ENCODE data around the gene PLEKHG7. TPM values are rescaled to one million over a fixed set of nuclear protein-coding genes. Genes with fewer than 3 reads are reported as not detected.

The PLEKHG7 gene
- total and polyA plus RNA-seq, 2 of the 8 experiments (the other 6 are each of a cell fraction or from before 2014, with no cell fraction given) = not detected

DNA sequence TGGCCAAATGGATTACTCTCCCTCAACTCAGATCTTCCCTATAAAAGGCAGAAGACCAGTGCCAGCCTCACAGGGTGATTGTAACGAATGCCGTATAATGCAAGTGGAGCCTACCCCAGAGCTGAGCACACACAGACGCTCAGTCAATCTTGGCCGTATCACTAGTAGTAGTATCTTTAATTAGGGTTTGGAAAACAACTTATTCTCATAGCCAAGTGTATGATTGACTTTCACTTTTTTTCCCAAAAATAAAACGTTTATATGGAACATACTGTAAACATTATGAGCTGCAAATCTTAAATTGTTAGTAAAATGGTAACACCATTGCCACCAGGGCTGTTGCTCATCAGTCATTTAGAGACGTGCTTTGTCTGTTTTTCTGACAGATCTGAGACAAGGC, 30.4 kb downstream of the PLEKHG7 start (continued):
- TF ChIP-seq, protein P1, sequence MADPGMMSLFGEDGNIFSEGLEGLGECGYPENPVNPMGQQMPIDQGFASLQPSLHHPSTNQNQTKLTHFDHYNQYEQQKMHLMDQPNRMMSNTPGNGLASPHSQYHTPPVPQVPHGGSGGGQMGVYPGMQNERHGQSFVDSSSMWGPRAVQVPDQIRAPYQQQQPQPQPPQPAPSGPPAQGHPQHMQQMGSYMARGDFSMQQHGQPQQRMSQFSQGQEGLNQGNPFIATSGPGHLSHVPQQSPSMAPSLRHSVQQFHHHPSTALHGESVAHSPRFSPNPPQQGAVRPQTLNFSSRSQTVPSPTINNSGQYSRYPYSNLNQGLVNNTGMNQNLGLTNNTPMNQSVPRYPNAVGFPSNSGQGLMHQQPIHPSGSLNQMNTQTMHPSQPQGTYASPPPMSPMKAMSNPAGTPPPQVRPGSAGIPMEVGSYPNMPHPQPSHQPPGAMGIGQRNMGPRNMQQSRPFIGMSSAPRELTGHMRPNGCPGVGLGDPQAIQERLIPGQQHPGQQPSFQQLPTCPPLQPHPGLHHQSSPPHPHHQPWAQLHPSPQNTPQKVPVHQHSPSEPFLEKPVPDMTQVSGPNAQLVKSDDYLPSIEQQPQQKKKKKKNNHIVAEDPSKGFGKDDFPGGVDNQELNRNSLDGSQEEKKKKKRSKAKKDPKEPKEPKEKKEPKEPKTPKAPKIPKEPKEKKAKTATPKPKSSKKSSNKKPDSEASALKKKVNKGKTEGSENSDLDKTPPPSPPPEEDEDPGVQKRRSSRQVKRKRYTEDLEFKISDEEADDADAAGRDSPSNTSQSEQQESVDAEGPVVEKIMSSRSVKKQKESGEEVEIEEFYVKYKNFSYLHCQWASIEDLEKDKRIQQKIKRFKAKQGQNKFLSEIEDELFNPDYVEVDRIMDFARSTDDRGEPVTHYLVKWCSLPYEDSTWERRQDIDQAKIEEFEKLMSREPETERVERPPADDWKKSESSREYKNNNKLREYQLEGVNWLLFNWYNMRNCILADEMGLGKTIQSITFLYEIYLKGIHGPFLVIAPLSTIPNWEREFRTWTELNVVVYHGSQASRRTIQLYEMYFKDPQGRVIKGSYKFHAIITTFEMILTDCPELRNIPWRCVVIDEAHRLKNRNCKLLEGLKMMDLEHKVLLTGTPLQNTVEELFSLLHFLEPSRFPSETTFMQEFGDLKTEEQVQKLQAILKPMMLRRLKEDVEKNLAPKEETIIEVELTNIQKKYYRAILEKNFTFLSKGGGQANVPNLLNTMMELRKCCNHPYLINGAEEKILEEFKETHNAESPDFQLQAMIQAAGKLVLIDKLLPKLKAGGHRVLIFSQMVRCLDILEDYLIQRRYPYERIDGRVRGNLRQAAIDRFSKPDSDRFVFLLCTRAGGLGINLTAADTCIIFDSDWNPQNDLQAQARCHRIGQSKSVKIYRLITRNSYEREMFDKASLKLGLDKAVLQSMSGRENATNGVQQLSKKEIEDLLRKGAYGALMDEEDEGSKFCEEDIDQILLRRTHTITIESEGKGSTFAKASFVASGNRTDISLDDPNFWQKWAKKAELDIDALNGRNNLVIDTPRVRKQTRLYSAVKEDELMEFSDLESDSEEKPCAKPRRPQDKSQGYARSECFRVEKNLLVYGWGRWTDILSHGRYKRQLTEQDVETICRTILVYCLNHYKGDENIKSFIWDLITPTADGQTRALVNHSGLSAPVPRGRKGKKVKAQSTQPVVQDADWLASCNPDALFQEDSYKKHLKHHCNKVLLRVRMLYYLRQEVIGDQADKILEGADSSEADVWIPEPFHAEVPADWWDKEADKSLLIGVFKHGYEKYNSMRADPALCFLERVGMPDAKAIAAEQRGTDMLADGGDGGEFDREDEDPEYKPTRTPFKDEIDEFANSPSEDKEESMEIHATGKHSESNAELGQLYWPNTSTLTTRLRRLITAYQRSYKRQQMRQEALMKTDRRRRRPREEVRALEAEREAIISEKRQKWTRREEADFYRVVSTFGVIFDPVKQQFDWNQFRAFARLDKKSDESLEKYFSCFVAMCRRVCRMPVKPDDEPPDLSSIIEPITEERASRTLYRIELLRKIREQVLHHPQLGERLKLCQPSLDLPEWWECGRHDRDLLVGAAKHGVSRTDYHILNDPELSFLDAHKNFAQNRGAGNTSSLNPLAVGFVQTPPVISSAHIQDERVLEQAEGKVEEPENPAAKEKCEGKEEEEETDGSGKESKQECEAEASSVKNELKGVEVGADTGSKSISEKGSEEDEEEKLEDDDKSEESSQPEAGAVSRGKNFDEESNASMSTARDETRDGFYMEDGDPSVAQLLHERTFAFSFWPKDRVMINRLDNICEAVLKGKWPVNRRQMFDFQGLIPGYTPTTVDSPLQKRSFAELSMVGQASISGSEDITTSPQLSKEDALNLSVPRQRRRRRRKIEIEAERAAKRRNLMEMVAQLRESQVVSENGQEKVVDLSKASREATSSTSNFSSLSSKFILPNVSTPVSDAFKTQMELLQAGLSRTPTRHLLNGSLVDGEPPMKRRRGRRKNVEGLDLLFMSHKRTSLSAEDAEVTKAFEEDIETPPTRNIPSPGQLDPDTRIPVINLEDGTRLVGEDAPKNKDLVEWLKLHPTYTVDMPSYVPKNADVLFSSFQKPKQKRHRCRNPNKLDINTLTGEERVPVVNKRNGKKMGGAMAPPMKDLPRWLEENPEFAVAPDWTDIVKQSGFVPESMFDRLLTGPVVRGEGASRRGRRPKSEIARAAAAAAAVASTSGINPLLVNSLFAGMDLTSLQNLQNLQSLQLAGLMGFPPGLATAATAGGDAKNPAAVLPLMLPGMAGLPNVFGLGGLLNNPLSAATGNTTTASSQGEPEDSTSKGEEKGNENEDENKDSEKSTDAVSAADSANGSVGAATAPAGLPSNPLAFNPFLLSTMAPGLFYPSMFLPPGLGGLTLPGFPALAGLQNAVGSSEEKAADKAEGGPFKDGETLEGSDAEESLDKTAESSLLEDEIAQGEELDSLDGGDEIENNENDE (IDR thresholded peaks at IDR 0.05; ENCODE audit: insufficient replicate concordance, low read length) = no peak
- no peak for TF ChIP-seq RFX5 (IDR thresholded peaks at IDR 0.05; ENCODE audit: borderline replicate concordance, low read depth, low read length)
- no peak for TF ChIP-seq BACH1 (IDR thresholded peaks at IDR 0.05; ENCODE audit: low read length)

Data from H1 (cell line).